HEK293T (cell line): Measurements from ENCODE around the gene PAX8.

ENCODE experiments used
- ARNT ChIP-seq: fragments of 450-650 bp; IDR thresholded peaks from 2 replicates; pipeline ENCODE4 v1.6.1; 2017; ENCODE audit warnings: mild to moderate bottlenecking
- FOXA1 ChIP-seq: fragments of 450-650 bp; IDR thresholded peaks from 2 replicates; pipeline ENCODE4 v1.6.1; 2016; ENCODE audit warnings: mild to moderate bottlenecking
- FOXM1 ChIP-seq: fragments of 450-650 bp; IDR thresholded peaks from 2 replicates; pipeline ENCODE4 v1.6.1; 2017; ENCODE audit warnings: mild to moderate bottlenecking, borderline replicate concordance
- HDGF ChIP-seq: fragments of 450-650 bp; IDR thresholded peaks from 2 replicates; pipeline ENCODE4 v1.6.1; 2017; ENCODE audit warnings: antibody characterized with exemption, borderline replicate concordance
- L3MBTL2 ChIP-seq: fragments of 450-650 bp; conservative IDR thresholded peaks from 2 replicates; pipeline ENCODE4 v1.6.1; 2016; ENCODE audit warnings: mild to moderate bottlenecking
- LEF1 ChIP-seq: fragments of 450-650 bp; IDR thresholded peaks from 2 replicates; pipeline ENCODE4 v1.6.1; 2017; ENCODE audit warnings: mild to moderate bottlenecking, borderline replicate concordance
- NFRKB ChIP-seq: fragments of 450-650 bp; IDR thresholded peaks from 2 replicates; pipeline ENCODE4 v1.6.1; 2016; ENCODE audit warnings: mild to moderate bottlenecking, moderate library complexity
- SP1 ChIP-seq: fragments of 450-650 bp; IDR thresholded peaks from 2 replicates; pipeline ENCODE4 v1.6.1; 2017
- SUZ12 ChIP-seq: fragments of 450-650 bp; IDR thresholded peaks from 2 replicates; pipeline ENCODE4 v1.6.1; 2016; ENCODE audit warnings: mild to moderate bottlenecking
- TARDBP ChIP-seq: fragments of 450-650 bp; IDR thresholded peaks from 2 replicates; pipeline ENCODE4 v1.6.1; 2016

DNA sequence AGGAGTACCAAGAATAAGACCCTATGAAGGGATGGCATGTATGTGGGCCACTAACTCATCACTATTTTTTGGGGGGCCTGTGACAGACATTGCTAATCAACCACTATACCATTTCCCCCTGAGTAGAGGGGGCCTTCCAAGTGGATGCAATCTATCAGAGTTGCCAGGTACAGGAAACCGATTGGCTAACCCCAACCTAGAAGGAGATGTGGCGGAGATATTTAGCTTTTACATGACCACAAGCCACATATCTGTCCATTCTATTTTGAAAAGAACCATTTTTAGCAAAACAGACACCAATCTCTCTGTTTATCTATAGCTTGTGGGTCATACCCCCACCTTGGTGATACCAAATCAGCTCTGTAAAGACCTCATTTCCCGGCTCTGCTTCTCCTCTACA, 51.0 kb downstream of the PAX8 start:
- TF ChIP-seq LEF1 (no peak), SP1 (no peak), FOXM1 (no peak), SUZ12 (no peak), FOXA1 (no peak), L3MBTL2 (no peak), HDGF (no peak), ARNT (no peak), NFRKB (no peak), TARDBP (no peak)
